ENCODE results near the gene RCAN2.

RCAN2 gene

GRCh38 chr6:46236752-46237151 lies 254.5 kb downstream of the RCAN2 start:
- no peak overlapping the region for H3K4ac ChIP-seq (ENCODE audit: low read length)
- H2BK12ac ChIP-seq (ENCODE audit: low read length): no peak overlapping the region
- no peak for DNase-seq (ENCODE audit: low spot score)
- H3K4me3 ChIP-seq (ENCODE audit: low read length in 2 of 2): no peak overlapping the region
- H3K79me1 ChIP-seq (ENCODE audit: low read depth, low read length): no peaks in the 10 kb centered on the region
- H3K36me3 ChIP-seq (replicated peaks in 1 of 2; ENCODE audit: control insufficient read depth in 2 of 2, insufficient read depth in 2 of 2, low read length in 2 of 2): no peaks in the 10 kb centered on the region
- WGBS, 2 donors (ENCODE audit: extremely low coverage in 2 of 2, insufficient read length in 2 of 2, insufficient replicate concordance in 1 of 2): no CpG with 5 or more reads among the region's 1 CpG
- no peak overlapping the region for H3K9ac ChIP-seq (ENCODE audit: low read depth, low read length, poor library complexity)
- H3K9me3 ChIP-seq (replicated peaks in 1 of 2; ENCODE audit: control insufficient read depth in 2 of 2, insufficient read depth in 1 of 2, low read depth in 1 of 2, low read length in 2 of 2): no peaks in the 10 kb centered on the region
- H2BK120ac ChIP-seq (ENCODE audit: low read depth, low read length): no peak overlapping the region
- no peak overlapping the region for H3K4me2 ChIP-seq (ENCODE audit: insufficient read depth, low read length, poor library complexity, severe bottlenecking)
- H3K23ac ChIP-seq (ENCODE audit: low read depth, low read length, poor library complexity): no peak overlapping the region
- H3K27me3 ChIP-seq (ENCODE audit: control insufficient read depth in 3 of 3, insufficient read depth in 3 of 3, low read depth in 1 of 3, low read length in 3 of 3): no peaks in the 10 kb centered on the region
- no peak overlapping the region for H2AFZ ChIP-seq (ENCODE audit: low read length)
- no peak overlapping the region for H3K18ac ChIP-seq (ENCODE audit: low read length)
- H4K91ac ChIP-seq (ENCODE audit: low read depth, low read length, poor library complexity): no peak overlapping the region
- no peaks in the 10 kb centered on the region for H3K4me1 ChIP-seq (ENCODE audit: control insufficient read depth in 2 of 2, insufficient read depth in 1 of 2, low read depth in 1 of 2, low read length in 2 of 2)
- no peak overlapping the region for H2BK5ac ChIP-seq (ENCODE audit: low read length)
- H3K27ac ChIP-seq (replicated peaks; ENCODE audit: low read length): no peak overlapping the region
- H2AK5ac ChIP-seq (ENCODE audit: low read depth, low read length): no peak overlapping the region
- no peak overlapping the region for H4K8ac ChIP-seq (ENCODE audit: low read depth, low read length)
- H2BK15ac ChIP-seq (ENCODE audit: low read length): no peak overlapping the region
- no peak overlapping the region for H3K14ac ChIP-seq (ENCODE audit: low read length)

GRCh38 chr6:46235242-46235641 lies 256.0 kb downstream of the RCAN2 start:
- H3K18ac ChIP-seq (ENCODE audit: low read length): no peak overlapping the region
- WGBS, 2 donors (ENCODE audit: extremely low coverage in 2 of 2, insufficient read length in 2 of 2, insufficient replicate concordance in 1 of 2): no CpG with 5 or more reads among the region's 3 CpGs
- DNase-seq (ENCODE audit: low spot score): no peak

GRCh38 chr6:46234700-46235099 lies 256.5 kb downstream of the RCAN2 start:
- Histone ChIP-seq H2AFZ (ENCODE audit: low read length) (no peak overlapping the region), H3K9ac (ENCODE audit: low read depth, low read length, poor library complexity) (no peak overlapping the region), H2BK15ac (ENCODE audit: low read length) (no peak overlapping the region), H3K14ac (ENCODE audit: low read length) (no peak overlapping the region), H3K9me3 (replicated peaks in 1 of 2; ENCODE audit: control insufficient read depth in 2 of 2, insufficient read depth in 1 of 2, low read depth in 1 of 2, low read length in 2 of 2) (peaks cover 0 to 2% of the 10 kb centered on the region in 2 donors), H3K18ac (ENCODE audit: low read length) (no peak overlapping the region), H2BK120ac (ENCODE audit: low read depth, low read length) (no peak overlapping the region), H3K36me3 (replicated peaks in 1 of 2; ENCODE audit: control insufficient read depth in 2 of 2, insufficient read depth in 2 of 2, low read length in 2 of 2) (no peaks in the 10 kb centered on the region), H3K23ac (ENCODE audit: low read depth, low read length, poor library complexity) (no peak overlapping the region), H3K4me3 (ENCODE audit: low read length in 2 of 2) (no peak overlapping the region), H3K27me3 (ENCODE audit: control insufficient read depth in 3 of 3, insufficient read depth in 3 of 3, low read depth in 1 of 3, low read length in 3 of 3) (no peaks in the 10 kb centered on the region), H2AK5ac (ENCODE audit: low read depth, low read length) (no peak overlapping the region), H3K79me1 (ENCODE audit: low read depth, low read length) (no peaks in the 10 kb centered on the region), H2BK12ac (ENCODE audit: low read length) (no peak overlapping the region), H4K8ac (ENCODE audit: low read depth, low read length) (no peak overlapping the region), H3K4me1 (ENCODE audit: control insufficient read depth in 2 of 2, insufficient read depth in 1 of 2, low read depth in 1 of 2, low read length in 2 of 2) (no peaks in the 10 kb centered on the region), H3K4ac (ENCODE audit: low read length) (no peak overlapping the region), H3K27ac (replicated peaks; ENCODE audit: low read length) (no peak overlapping the region), H3K4me2 (ENCODE audit: insufficient read depth, low read length, poor library complexity, severe bottlenecking) (no peak overlapping the region), H2BK5ac (ENCODE audit: low read length) (no peak overlapping the region), H4K91ac (ENCODE audit: low read depth, low read length, poor library complexity) (no peak overlapping the region)
- no peak for DNase-seq (ENCODE audit: low spot score)
- no CpG with 5 or more reads among the region's 3 CpGs for WGBS, 2 donors (ENCODE audit: extremely low coverage in 2 of 2, insufficient read length in 2 of 2, insufficient replicate concordance in 1 of 2)

More at GRCh38 chr6:46235242-46235641, 256.0 kb downstream of the RCAN2 start:
- Histone ChIP-seq H3K36me3 (replicated peaks in 1 of 2; ENCODE audit: control insufficient read depth in 2 of 2, insufficient read depth in 2 of 2, low read length in 2 of 2) (no peaks in the 10 kb centered on the region), H3K4ac (ENCODE audit: low read length) (no peak overlapping the region), H3K4me3 (ENCODE audit: low read length in 2 of 2) (no peak overlapping the region), H3K27me3 (ENCODE audit: control insufficient read depth in 3 of 3, insufficient read depth in 3 of 3, low read depth in 1 of 3, low read length in 3 of 3) (no peaks in the 10 kb centered on the region), H3K9me3 (replicated peaks in 1 of 2; ENCODE audit: control insufficient read depth in 2 of 2, insufficient read depth in 1 of 2, low read depth in 1 of 2, low read length in 2 of 2) (peaks cover 0 to 2% of the 10 kb centered on the region in 2 donors), H3K9ac (ENCODE audit: low read depth, low read length, poor library complexity) (no peak overlapping the region), H2BK120ac (ENCODE audit: low read depth, low read length) (no peak overlapping the region), H2BK12ac (ENCODE audit: low read length) (no peak overlapping the region), H4K91ac (ENCODE audit: low read depth, low read length, poor library complexity) (no peak overlapping the region), H3K27ac (replicated peaks; ENCODE audit: low read length) (no peak overlapping the region), H3K14ac (ENCODE audit: low read length) (no peak overlapping the region), H2BK5ac (ENCODE audit: low read length) (no peak overlapping the region), H3K79me1 (ENCODE audit: low read depth, low read length) (no peaks in the 10 kb centered on the region), H3K4me2 (ENCODE audit: insufficient read depth, low read length, poor library complexity, severe bottlenecking) (no peak overlapping the region), H2BK15ac (ENCODE audit: low read length) (no peak overlapping the region), H3K4me1 (ENCODE audit: control insufficient read depth in 2 of 2, insufficient read depth in 1 of 2, low read depth in 1 of 2, low read length in 2 of 2) (no peaks in the 10 kb centered on the region), H3K23ac (ENCODE audit: low read depth, low read length, poor library complexity) (no peak overlapping the region), H4K8ac (ENCODE audit: low read depth, low read length) (no peak overlapping the region), H2AK5ac (ENCODE audit: low read depth, low read length) (no peak overlapping the region), H2AFZ (ENCODE audit: low read length) (no peak overlapping the region)

GRCh38 chr6:46234156-46234556 lies 257.1 kb downstream of the RCAN2 start:
- H3K4me1 ChIP-seq (ENCODE audit: control insufficient read depth in 2 of 2, insufficient read depth in 1 of 2, low read depth in 1 of 2, low read length in 2 of 2): no peaks in the 10 kb centered on the region
- H3K27ac ChIP-seq (replicated peaks; ENCODE audit: low read length): no peak overlapping the region
- no peak overlapping the region for H4K8ac ChIP-seq (ENCODE audit: low read depth, low read length)
- no peak overlapping the region for H2AK5ac ChIP-seq (ENCODE audit: low read depth, low read length)
- peaks cover 0 to 2% of the 10 kb centered on the region in 2 donors for H3K9me3 ChIP-seq (replicated peaks in 1 of 2; ENCODE audit: control insufficient read depth in 2 of 2, insufficient read depth in 1 of 2, low read depth in 1 of 2, low read length in 2 of 2)
- H3K4me3 ChIP-seq (ENCODE audit: low read length in 2 of 2): no peak overlapping the region
- H2AFZ ChIP-seq (ENCODE audit: low read length): no peak overlapping the region
- no peak overlapping the region for H2BK5ac ChIP-seq (ENCODE audit: low read length)
- H4K91ac ChIP-seq (ENCODE audit: low read depth, low read length, poor library complexity): no peak overlapping the region
- H2BK12ac ChIP-seq (ENCODE audit: low read length): no peak overlapping the region
- H3K79me1 ChIP-seq (ENCODE audit: low read depth, low read length): no peaks in the 10 kb centered on the region
- whole genome bisulfite sequencing, 2 donors (ENCODE audit: extremely low coverage in 2 of 2, insufficient read length in 2 of 2, insufficient replicate concordance in 1 of 2): no CpG with 5 or more reads among the region's 2 CpGs
- no peaks in the 10 kb centered on the region for H3K36me3 ChIP-seq (replicated peaks in 1 of 2; ENCODE audit: control insufficient read depth in 2 of 2, insufficient read depth in 2 of 2, low read length in 2 of 2)
- H3K4ac ChIP-seq (ENCODE audit: low read length): no peak overlapping the region
- no peak overlapping the region for H2BK15ac ChIP-seq (ENCODE audit: low read length)
- H3K9ac ChIP-seq (ENCODE audit: low read depth, low read length, poor library complexity): no peak overlapping the region
- H3K14ac ChIP-seq (ENCODE audit: low read length): no peak overlapping the region
- no peak overlapping the region for H3K4me2 ChIP-seq (ENCODE audit: insufficient read depth, low read length, poor library complexity, severe bottlenecking)
- H3K18ac ChIP-seq (ENCODE audit: low read length): no peak overlapping the region
- no peak overlapping the region for H2BK120ac ChIP-seq (ENCODE audit: low read depth, low read length)
- no peaks in the 10 kb centered on the region for H3K27me3 ChIP-seq (ENCODE audit: control insufficient read depth in 3 of 3, insufficient read depth in 3 of 3, low read depth in 1 of 3, low read length in 3 of 3)
- H3K23ac ChIP-seq (ENCODE audit: low read depth, low read length, poor library complexity): no peak overlapping the region
- DNase-seq (ENCODE audit: low spot score): no peak
